ENCODE data around the gene CPED1.

Gene CPED1

GRCh38 chr7:121331574-121331973, 343.1 kb downstream of the CPED1 start:
- no peak for FAIRE-seq

- no peak for FAIRE-seq
Observed at GRCh38 chr7:121334376-121334775, 345.9 kb downstream of the CPED1 start.

- no peak for FAIRE-seq
Observed at GRCh38 chr7:121334875-121335648, 346.6 kb downstream of the CPED1 start.

GRCh38 chr7:121336579-121336978, 348.1 kb downstream of the CPED1 start:
- no peak for FAIRE-seq

DNA sequence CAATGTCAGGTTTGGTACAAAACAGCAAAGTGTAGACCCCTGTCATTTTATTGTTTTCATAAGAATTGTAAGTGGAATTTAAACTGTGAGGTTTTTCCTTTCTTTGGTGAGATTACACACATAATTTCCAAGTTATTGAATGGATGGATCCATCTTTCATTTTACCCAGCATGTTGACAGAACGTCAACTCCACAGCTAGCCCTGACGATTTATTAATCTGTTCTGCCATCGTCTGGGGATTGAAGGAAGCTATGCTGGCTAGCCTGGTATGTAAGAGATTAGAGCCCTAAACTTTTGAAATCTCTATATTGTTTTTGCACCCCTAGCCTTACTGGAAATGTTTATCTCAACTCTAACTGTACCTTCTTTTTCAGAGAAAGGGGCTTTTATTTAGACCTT, 348.9 kb downstream of the CPED1 start:
- no peak for FAIRE-seq

- no peak for FAIRE-seq
Observed at GRCh38 chr7:121339082-121339481, 350.6 kb downstream of the CPED1 start.

DNA sequence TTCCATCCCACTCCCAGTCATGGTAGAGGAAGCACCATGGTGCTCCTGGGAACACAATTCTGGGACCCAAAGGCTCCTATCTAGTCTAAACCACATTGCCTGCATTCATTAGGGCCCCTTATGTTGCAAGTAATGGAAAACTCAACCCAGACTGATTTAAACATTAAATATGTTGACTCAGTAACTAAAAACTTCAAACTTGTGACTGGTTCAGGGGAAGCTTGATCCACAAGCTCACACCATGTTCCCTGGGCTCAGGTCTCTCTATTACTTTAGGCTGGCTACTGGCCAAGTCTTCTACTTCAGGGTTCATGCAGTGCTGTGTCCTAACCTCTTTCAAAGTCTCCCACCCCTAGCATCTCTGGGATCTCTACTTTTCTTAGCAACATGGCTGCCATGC, 353.4 kb downstream of the CPED1 start:
- FAIRE-seq, result no peak

GRCh38 chr7:121342631-121343030, 354.1 kb downstream of the CPED1 start:
- FAIRE-seq, result no peak

DNA sequence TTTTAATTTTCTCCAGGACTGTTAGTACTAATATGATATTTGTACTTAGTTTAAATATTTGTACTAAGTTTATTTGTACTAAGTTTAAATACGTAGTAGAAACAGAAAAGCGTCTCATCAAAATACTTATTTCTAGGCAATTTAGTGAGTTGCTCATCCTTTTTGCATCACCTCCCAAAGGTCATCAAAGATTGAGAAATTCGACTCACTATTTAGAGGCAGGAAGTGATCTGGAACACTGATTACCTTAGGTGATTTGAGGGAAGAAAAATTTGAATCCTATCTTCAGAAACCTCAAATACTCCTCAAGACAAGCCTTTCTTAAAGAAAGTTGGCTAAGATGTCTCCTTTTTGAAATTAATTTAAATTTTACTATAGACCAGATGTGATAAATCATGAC, 354.8 kb downstream of the CPED1 start:
- peak; percentile 55 for FAIRE-seq

- FAIRE-seq, result no peak
Observed at GRCh38 chr7:121344093-121344492, 355.6 kb downstream of the CPED1 start.

- no peak for FAIRE-seq
Observed at GRCh38 chr7:121344497-121344896, 356.0 kb downstream of the CPED1 start.
